ENCODE results near the gene LPO.

The LPO gene

DNA sequence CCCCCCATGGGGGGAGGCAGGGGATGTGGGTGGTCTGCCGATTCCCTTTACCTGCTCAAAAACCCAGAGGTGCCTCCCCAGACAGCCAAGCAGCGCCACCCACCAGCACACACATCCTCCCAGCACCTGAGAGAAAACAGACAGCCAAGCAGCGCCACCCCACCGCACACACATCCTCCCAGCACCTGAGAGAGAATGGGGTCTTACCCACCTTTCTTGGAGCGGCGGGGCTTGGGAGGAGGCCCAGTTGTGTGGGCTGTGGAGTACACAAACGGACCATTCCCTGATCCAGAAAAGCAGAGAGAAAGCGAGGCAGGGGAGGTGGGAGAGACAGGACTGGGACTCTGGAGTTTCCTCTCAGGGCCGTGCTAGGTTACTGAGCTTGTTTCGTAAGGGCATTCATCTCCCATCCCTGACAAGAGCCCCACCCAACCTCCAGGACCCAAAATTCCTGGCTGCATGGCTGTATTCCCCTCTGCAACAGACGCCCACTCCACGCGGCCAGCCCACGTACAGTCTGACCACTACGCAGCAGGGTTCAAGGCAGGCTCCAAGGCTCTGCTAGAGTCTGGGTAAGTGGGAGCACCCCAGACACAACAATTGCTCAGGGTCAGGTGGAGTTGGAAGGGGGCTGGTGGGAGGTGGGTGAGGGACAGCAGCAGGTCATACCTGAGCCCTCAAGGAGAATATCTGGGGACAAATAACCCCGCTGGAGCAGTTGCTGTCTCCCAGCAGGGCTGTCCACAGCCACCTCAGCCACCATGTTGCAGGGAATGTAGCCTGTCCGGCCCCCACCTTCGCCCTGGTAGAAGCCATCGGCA, 68.0 kb downstream of the LPO start:
- Histone ChIP-seq H3K4me1 (ENCODE audit: control insufficient read depth, insufficient read depth, low read length) (no peaks in the 10 kb centered on the region), H3K4me3 (ENCODE audit: low read length) (no peak overlapping the region), H3K9me3 (ENCODE audit: control insufficient read depth, low read length) (no peaks in the 10 kb centered on the region), H3K36me3 (ENCODE audit: control insufficient read depth, insufficient read depth, low read length) (no peaks in the 10 kb centered on the region), H3K27me3 (ENCODE audit: control insufficient read depth, insufficient read depth, low read length) (no peaks in the 10 kb centered on the region), H3K9ac (ENCODE audit: low read length) (no peak overlapping the region)

DNA sequence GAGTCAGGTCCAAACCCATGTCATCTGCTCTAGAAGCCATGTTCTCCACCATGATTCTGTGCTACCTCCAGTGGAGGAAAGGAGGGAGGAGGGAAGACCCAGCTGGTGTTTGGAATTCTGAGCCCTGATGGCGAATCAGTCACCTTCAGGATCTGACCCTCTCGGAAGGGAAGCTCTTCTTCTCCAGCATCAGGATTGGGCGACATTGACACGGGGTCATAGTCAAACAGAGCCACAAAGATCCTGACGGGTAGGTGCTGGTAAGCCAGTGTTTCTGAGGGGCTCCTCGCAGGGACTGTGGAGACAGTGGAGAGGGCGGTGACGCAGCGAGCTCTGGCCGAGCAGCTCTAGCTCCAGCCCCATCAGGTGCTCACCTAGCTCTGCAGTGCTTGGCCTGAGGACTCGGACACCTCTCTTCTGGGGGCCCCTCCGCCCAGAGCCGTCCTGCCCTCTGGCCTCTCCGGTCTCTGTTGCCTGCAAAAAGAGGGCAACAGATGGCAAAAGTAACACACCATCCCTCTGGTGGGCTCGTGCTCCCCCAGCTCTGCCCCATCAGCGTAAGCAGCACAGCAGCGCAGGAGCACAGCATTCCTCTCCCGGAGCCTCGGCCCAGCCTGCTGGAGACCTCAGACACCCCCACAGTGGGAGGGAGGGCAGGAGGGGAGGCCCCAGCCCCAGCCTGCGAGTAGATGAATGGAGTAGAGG, 69.2 kb downstream of the LPO start:
- Histone ChIP-seq H3K27me3 (ENCODE audit: control insufficient read depth, insufficient read depth, low read length) (no peaks in the 10 kb centered on the region), H3K9ac (ENCODE audit: low read length) (no peak overlapping the region), H3K36me3 (ENCODE audit: control insufficient read depth, insufficient read depth, low read length) (no peaks in the 10 kb centered on the region), H3K9me3 (ENCODE audit: control insufficient read depth, low read length) (no peaks in the 10 kb centered on the region), H3K4me3 (ENCODE audit: low read length) (no peak overlapping the region), H3K4me1 (ENCODE audit: control insufficient read depth, insufficient read depth, low read length) (no peaks in the 10 kb centered on the region)

GRCh38 chr17:58308173-58308984, 70.0 kb downstream of the LPO start:
- Histone ChIP-seq H3K4me1 (ENCODE audit: control insufficient read depth, insufficient read depth, low read length) (no peaks in the 10 kb centered on the region), H3K36me3 (ENCODE audit: control insufficient read depth, insufficient read depth, low read length) (no peaks in the 10 kb centered on the region), H3K4me3 (ENCODE audit: low read length) (no peak overlapping the region), H3K9me3 (ENCODE audit: control insufficient read depth, low read length) (no peaks in the 10 kb centered on the region), H3K27me3 (ENCODE audit: control insufficient read depth, insufficient read depth, low read length) (no peaks in the 10 kb centered on the region), H3K9ac (ENCODE audit: low read length) (no peak overlapping the region)

DNA sequence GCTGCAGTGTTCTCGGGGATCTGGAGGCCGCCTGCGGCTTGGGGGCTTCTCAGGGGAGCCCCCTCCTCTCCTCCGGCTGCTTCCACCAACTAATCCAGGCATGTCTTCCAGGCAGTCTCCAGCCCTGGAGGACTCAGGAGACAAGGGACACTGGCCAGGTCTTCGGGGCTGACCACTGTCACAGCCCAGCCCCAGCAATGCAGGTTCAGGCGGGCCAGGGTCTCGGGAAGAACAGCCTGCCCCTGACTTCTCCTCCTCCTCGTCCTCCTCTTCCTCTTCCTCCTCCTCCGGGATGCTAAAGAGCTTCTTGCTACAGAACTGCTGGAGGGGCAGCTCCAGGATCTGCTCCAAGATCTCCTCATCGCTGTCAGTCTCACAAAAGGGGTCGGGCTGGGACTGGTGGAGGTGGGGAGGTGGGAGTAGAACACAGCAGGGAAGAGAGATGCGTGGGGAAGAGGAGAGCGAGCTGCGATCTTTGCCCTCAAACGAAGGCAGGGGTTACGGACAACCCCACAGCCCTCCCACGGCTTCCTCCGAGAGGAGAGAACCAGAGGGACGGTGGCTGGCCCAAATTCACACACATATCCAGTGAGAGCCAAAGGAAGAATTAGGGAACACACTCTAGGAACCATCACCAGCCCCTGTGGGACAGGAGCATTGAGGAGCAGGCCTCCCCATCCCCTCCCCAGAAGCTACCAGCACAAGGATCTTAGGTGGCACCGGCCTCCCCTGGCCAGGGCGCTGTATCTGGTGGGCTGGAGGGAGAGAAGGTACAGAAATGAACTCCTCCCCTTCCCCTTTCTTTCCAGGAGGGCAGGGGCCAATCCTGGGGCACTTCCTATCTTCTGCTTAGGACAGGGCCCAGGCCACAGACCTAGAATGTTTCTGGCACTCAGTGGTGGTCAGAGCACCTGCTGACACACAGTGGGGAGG, 70.9 kb downstream of the LPO start:
- Histone ChIP-seq H3K9me3 (ENCODE audit: control insufficient read depth, low read length) (no peaks in the 10 kb centered on the region), H3K4me1 (ENCODE audit: control insufficient read depth, insufficient read depth, low read length) (no peaks in the 10 kb centered on the region), H3K4me3 (ENCODE audit: low read length) (no peak overlapping the region), H3K36me3 (ENCODE audit: control insufficient read depth, insufficient read depth, low read length) (no peaks in the 10 kb centered on the region), H3K9ac (ENCODE audit: low read length) (no peak overlapping the region), H3K27me3 (ENCODE audit: control insufficient read depth, insufficient read depth, low read length) (no peaks in the 10 kb centered on the region)

DNA sequence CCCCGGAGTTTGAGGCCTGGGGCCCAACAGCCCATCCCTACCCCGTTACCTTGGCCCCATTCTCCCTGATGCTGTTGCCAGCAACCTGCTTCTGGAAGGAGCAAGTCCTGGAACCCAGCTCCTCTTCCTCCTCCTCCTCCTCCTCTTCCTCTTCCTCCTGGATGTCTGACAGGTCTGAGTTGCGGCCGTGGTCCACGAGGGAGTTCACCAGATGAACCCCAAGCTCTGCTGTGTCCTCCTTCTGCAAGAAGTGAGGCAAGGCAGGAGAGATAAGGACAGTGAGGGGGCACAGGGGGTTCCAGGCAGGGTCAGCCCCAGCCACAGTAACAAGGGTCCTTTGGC, 71.5 kb downstream of the LPO start:
- H3K9me3 ChIP-seq (ENCODE audit: control insufficient read depth, low read length) = no peaks in the 10 kb centered on the region
- H3K27me3 ChIP-seq (ENCODE audit: control insufficient read depth, insufficient read depth, low read length) = no peaks in the 10 kb centered on the region
- H3K36me3 ChIP-seq (ENCODE audit: control insufficient read depth, insufficient read depth, low read length) = no peaks in the 10 kb centered on the region
- no peaks in the 10 kb centered on the region for H3K4me1 ChIP-seq (ENCODE audit: control insufficient read depth, insufficient read depth, low read length)
- no peak overlapping the region for H3K4me3 ChIP-seq (ENCODE audit: low read length)
- no peak overlapping the region for H3K9ac ChIP-seq (ENCODE audit: low read length)

GRCh38 chr17:58310511-58311428, 72.4 kb downstream of the LPO start:
- H3K36me3 ChIP-seq (ENCODE audit: control insufficient read depth, insufficient read depth, low read length) = no peaks in the 10 kb centered on the region
- H3K9me3 ChIP-seq (ENCODE audit: control insufficient read depth, low read length) = no peaks in the 10 kb centered on the region
- no peak overlapping the region for H3K4me3 ChIP-seq (ENCODE audit: low read length)
- no peaks in the 10 kb centered on the region for H3K4me1 ChIP-seq (ENCODE audit: control insufficient read depth, insufficient read depth, low read length)
- H3K9ac ChIP-seq (ENCODE audit: low read length) = no peak overlapping the region
- no peaks in the 10 kb centered on the region for H3K27me3 ChIP-seq (ENCODE audit: control insufficient read depth, insufficient read depth, low read length)

DNA sequence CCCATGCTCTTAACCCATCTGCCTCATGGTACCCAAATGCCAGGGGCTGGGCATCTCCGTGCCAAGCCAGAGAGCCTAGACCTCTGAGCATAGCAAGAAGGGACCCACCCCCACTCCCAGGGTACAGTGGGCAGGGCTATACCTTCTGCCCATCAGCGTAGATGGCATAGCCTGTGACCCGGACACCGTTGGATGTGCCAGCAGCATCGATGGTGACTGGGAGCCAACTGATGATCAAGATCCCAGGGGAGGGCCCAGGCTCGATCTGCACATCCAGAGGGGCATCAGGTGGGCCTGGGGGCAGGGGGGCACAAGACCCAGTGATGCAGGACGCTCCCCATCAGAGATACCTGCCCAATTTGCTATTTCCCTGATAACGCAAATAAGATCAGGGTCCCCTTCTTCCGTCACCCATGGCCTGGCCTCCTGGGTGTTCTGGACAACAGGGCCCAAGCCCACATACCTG, 73.1 kb downstream of the LPO start:
- H3K9ac ChIP-seq (ENCODE audit: low read length) = no peak overlapping the region
- H3K27me3 ChIP-seq (ENCODE audit: control insufficient read depth, insufficient read depth, low read length) = no peaks in the 10 kb centered on the region
- no peaks in the 10 kb centered on the region for H3K36me3 ChIP-seq (ENCODE audit: control insufficient read depth, insufficient read depth, low read length)
- H3K4me3 ChIP-seq (ENCODE audit: low read length) = no peak overlapping the region
- H3K9me3 ChIP-seq (ENCODE audit: control insufficient read depth, low read length) = no peaks in the 10 kb centered on the region
- H3K4me1 ChIP-seq (ENCODE audit: control insufficient read depth, insufficient read depth, low read length) = no peaks in the 10 kb centered on the region

DNA sequence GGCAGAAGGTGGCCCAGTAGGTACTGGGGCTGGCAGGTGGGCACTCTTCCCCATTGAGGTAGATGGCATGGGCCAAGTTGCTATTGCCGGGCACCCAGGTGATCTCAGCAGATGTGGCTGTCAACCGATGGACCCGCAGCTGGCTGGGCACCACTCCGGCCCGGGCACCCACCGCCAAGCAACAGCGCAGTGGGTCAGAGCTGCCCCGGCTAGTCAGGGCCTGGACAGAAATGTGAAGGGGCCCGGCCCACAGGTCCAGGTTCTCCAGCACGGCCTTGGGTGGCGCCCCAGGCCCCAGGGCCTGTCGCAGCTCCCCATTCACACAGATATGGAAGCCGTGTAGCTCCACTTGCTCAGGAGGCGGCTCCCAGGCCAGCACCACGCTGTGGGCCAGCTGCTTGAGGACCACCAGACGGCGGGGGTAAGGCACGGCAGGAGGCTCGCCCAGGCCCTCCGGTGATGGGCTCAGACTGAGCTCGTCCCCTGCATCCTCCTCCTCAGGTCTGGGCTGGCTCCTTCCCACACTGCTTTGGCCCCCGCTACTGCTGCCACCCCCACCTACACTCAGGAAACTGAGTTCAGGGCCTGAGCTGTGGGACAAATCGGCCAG, 73.7 kb downstream of the LPO start:
- no peaks in the 10 kb centered on the region for H3K4me1 ChIP-seq (ENCODE audit: control insufficient read depth, insufficient read depth, low read length)
- H3K9ac ChIP-seq (ENCODE audit: low read length) = no peak overlapping the region
- H3K36me3 ChIP-seq (ENCODE audit: control insufficient read depth, insufficient read depth, low read length) = no peaks in the 10 kb centered on the region
- H3K9me3 ChIP-seq (ENCODE audit: control insufficient read depth, low read length) = no peaks in the 10 kb centered on the region
- no peak overlapping the region for H3K4me3 ChIP-seq (ENCODE audit: low read length)
- no peaks in the 10 kb centered on the region for H3K27me3 ChIP-seq (ENCODE audit: control insufficient read depth, insufficient read depth, low read length)

GRCh38 chr17:58312829-58313228, 74.4 kb downstream of the LPO start:
- no peaks in the 10 kb centered on the region for H3K36me3 ChIP-seq (ENCODE audit: control insufficient read depth, insufficient read depth, low read length)
- no peaks in the 10 kb centered on the region for H3K4me1 ChIP-seq (ENCODE audit: control insufficient read depth, insufficient read depth, low read length)
- no peaks in the 10 kb centered on the region for H3K27me3 ChIP-seq (ENCODE audit: control insufficient read depth, insufficient read depth, low read length)
- H3K9me3 ChIP-seq (ENCODE audit: control insufficient read depth, low read length) = no peaks in the 10 kb centered on the region
- H3K4me3 ChIP-seq (ENCODE audit: low read length) = no peak overlapping the region
- no peak overlapping the region for H3K9ac ChIP-seq (ENCODE audit: low read length)

- Histone ChIP-seq H3K9ac (ENCODE audit: low read length) (no peak overlapping the region), H3K4me1 (ENCODE audit: control insufficient read depth, insufficient read depth, low read length) (no peaks in the 10 kb centered on the region), H3K4me3 (ENCODE audit: low read length) (no peak overlapping the region), H3K36me3 (ENCODE audit: control insufficient read depth, insufficient read depth, low read length) (no peaks in the 10 kb centered on the region), H3K27me3 (ENCODE audit: control insufficient read depth, insufficient read depth, low read length) (no peaks in the 10 kb centered on the region), H3K9me3 (ENCODE audit: control insufficient read depth, low read length) (no peaks in the 10 kb centered on the region)
Measured at GRCh38 chr17:58313815-58314705, 75.7 kb downstream of the LPO start.

Measured in mucosa of stomach (tissue), 1 donor.